DOHH2 (cell line): ENCODE measurements around the gene ANKRD33B.

ENCODE experiments used
- H3F3A ChIP-seq: fragments of 200-600 bp; sonication (generic), shearing (Covaris generic); 2 replicates; pipeline ENCODE4 v1.6.0; 2016; ENCODE audit warnings: antibody characterized with exemption, mild to moderate bottlenecking; ENCODE audit not compliant: control insufficient read depth, insufficient read depth
- H3K27ac ChIP-seq: fragments of 200-600 bp; sonication (generic); 2 replicates; pipeline ENCODE4 v1.5.1; 2014; ENCODE audit warnings: low read depth, mild to moderate bottlenecking, low read length, moderate library complexity
- H3K27me3 ChIP-seq: fragments of 200-600 bp; sonication (generic); 2 replicates; pipeline ENCODE4 v1.6.1; 2014; ENCODE audit warnings: mild to moderate bottlenecking, low read length, mixed read lengths; ENCODE audit not compliant: control insufficient read depth
- H3K36me3 ChIP-seq: fragments of 200-600 bp; sonication (generic); 2 replicates; pipeline ENCODE4 v1.6.1; 2014; ENCODE audit warnings: mild to moderate bottlenecking, low read length, moderate library complexity, mixed read lengths; ENCODE audit not compliant: control insufficient read depth
- H3K4me1 ChIP-seq: fragments of 200-600 bp; sonication (generic); 2 replicates; pipeline ENCODE4 v1.6.1; 2014; ENCODE audit warnings: mild to moderate bottlenecking, low read length, mixed read lengths; ENCODE audit not compliant: control insufficient read depth
- H3K4me2 ChIP-seq: fragments of 200-600 bp; sonication (generic); 2 replicates; pipeline ENCODE4 v1.6.0; 2014; ENCODE audit warnings: mild to moderate bottlenecking, low read length, moderate library complexity
- H3K4me3 ChIP-seq: fragments of 200-600 bp; sonication (generic); 2 replicates; pipeline ENCODE4 v1.5.1; 2014; ENCODE audit warnings: mild to moderate bottlenecking, low read length, mixed read lengths
- H3K79me2 ChIP-seq: fragments of 200-600 bp; sonication (generic); 2 replicates; pipeline ENCODE4 v1.6.1; 2014; ENCODE audit warnings: mild to moderate bottlenecking, low read length, mixed read lengths; ENCODE audit not compliant: control insufficient read depth
- H3K9me2 ChIP-seq: fragments of 200-600 bp; sonication (generic); replicated peaks from 2 replicates; pipeline ENCODE4 v1.6.1; 2014; ENCODE audit warnings: mild to moderate bottlenecking, low read length, mixed read lengths; ENCODE audit not compliant: control insufficient read depth
- H3K9me3 ChIP-seq: fragments of 200-600 bp; sonication (generic); 2 replicates; pipeline ENCODE4 v1.6.1; 2014; ENCODE audit warnings: antibody characterized with exemption, low read length, mixed read lengths; ENCODE audit not compliant: control insufficient read depth, insufficient read depth
- H4K20me1 ChIP-seq: fragments of 200-600 bp; sonication (generic); 2 replicates; pipeline ENCODE4 v1.6.0; 2014; ENCODE audit warnings: low read depth, mild to moderate bottlenecking, antibody characterized with exemption, low read length, moderate library complexity; ENCODE audit not compliant: control insufficient read depth, insufficient read depth
- CTCF ChIP-seq: fragments of 200-600 bp; sonication (generic); IDR thresholded peaks from one replicate; pipeline ENCODE4 v1.5.1; 2014; ENCODE audit warnings: antibody characterized with exemption, mild to moderate bottlenecking, low read depth, low read length; ENCODE audit not compliant: poor library complexity, severe bottlenecking
- EZH2phosphoT487 ChIP-seq: fragments of 200-600 bp; sonication (generic); IDR thresholded peaks from 2 replicates; pipeline ENCODE4 v1.6.1; 2017; ENCODE audit warnings: borderline replicate concordance, mild to moderate bottlenecking, antibody characterized with exemption, low read length, moderate library complexity, mixed read lengths

Gene ANKRD33B

DNA sequence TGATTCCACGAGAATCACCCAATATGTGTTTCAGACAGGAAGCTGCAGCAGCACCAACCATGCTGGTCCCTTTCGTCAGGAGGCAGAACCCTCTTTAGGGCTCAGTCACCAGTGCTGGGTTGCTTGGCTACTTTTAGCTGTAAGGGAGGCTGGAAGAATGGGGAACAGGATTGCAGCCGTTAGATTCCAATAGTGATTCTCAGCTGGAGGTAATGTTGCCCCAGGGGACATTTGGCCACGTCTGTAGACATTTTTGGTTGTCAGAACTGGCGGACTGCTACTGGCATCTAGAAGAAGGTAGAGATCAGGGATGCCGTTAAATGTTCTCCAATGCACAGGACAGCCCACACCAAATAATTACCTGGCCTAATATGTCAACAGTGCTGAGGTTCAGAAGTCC is 81.8 kb downstream of the ANKRD33B start:
- Histone ChIP-seq H3K79me2 (no peaks in the 10 kb centered on the region), H3K9me3 (no peaks in the 10 kb centered on the region), H4K20me1 (no peaks in the 10 kb centered on the region), H3K27ac (no peak overlapping the region), H3K4me1 (peaks cover 19% of the 10 kb centered on the region), H3K36me3 (no peaks in the 10 kb centered on the region), H3K4me2 (no peak overlapping the region), H3K9me2 (no peaks in the 10 kb centered on the region), H3F3A (no peaks in the 10 kb centered on the region), H3K4me3 (no peak overlapping the region), H3K27me3 (no peaks in the 10 kb centered on the region)
- TF ChIP-seq CTCF (no peak), EZH2phosphoT487 (no peak)

DNA sequence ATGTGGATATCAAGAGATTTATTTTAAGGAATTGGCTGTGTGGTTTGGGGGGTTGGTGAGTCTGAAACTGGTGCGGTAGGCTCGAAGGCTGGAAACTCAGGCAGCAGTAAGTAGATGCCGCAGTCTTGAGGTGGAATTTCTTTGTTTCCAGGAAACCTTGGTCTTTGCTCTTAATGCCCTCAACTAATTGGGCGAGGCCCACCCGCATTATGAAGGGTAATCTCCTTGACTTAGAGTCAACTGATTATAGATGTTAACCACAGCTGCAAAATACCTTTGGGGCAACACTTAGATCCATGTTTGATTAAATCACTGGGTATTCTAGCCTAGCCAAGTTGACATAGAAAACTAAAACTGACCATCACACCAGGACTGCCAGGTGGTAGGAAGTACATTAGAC is 83.8 kb downstream of the ANKRD33B start:
- no peak overlapping the region for H3K27ac ChIP-seq
- no peaks in the 10 kb centered on the region for H3K79me2 ChIP-seq
- no peaks in the 10 kb centered on the region for H3K9me2 ChIP-seq
- no peak for TF ChIP-seq CTCF
- TF ChIP-seq EZH2phosphoT487 = no peak
- H3K4me2 ChIP-seq = no peak overlapping the region
- H3F3A ChIP-seq = no peaks in the 10 kb centered on the region
- H4K20me1 ChIP-seq = no peaks in the 10 kb centered on the region
- H3K27me3 ChIP-seq = no peaks in the 10 kb centered on the region
- no peaks in the 10 kb centered on the region for H3K36me3 ChIP-seq
- H3K4me3 ChIP-seq = no peak overlapping the region
- H3K4me1 ChIP-seq = peaks cover 10% of the 10 kb centered on the region
- no peaks in the 10 kb centered on the region for H3K9me3 ChIP-seq

DNA sequence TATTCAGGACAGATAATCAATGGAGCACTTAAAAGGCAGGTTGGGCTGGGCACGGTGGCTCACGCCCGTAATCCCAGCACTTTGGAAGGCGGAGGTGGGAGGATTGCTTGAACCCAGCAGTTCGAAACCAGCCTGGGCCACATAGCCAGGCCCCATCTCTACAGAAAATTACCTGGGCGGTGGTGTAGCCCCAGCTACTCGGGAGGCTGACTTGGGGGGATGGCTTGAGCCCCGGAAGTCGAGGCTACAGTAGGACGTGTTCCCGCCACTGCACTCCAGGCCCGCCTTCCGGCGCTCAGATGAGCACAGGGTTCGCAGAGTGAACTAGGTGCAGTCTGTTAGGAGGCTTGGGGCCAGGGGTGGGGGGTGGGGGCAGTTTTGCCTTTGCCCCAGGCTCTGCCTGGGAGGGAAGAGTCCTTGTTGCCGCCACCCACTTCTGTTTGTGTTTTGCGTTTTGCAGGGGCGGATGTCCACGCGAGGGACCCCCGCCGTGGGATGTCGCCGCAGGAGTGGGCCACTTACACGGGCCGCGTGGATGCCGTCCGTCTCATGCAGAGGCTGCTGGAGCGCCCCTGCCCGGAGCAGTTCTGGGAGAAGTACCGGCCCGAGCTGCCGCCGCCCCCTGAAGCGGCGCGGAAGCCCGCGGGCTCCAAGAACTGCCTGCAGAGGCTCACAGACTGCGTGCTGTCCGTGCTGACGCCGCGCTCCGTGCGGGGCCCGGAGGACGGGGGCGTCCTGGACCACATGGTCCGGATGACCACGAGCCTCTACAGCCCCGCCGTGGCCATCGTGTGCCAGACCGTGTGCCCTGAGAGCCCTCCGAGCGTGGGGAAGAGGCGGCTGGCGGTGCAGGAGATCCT is 85.2 kb downstream of the ANKRD33B start:
- Histone ChIP-seq H3K9me2 (no peaks in the 10 kb centered on the region), H3K79me2 (no peaks in the 10 kb centered on the region), H3K4me3 (no peak overlapping the region), H3K4me1 (peaks cover 10% of the 10 kb centered on the region), H3K9me3 (no peaks in the 10 kb centered on the region), H3K36me3 (no peaks in the 10 kb centered on the region), H4K20me1 (no peaks in the 10 kb centered on the region), H3K4me2 (no peak overlapping the region), H3F3A (no peaks in the 10 kb centered on the region), H3K27ac (no peak overlapping the region), H3K27me3 (no peaks in the 10 kb centered on the region)
- TF ChIP-seq CTCF (no peak), EZH2phosphoT487 (no peak)
